ENCODE data around the gene BCAN. TPM values are rescaled to one million over a fixed set of nuclear protein-coding genes. Genes with fewer than 3 reads are reported as not detected.

The BCAN gene
- total RNA-seq, 1 donor from 2014 or later = 1.1 TPM

DNA sequence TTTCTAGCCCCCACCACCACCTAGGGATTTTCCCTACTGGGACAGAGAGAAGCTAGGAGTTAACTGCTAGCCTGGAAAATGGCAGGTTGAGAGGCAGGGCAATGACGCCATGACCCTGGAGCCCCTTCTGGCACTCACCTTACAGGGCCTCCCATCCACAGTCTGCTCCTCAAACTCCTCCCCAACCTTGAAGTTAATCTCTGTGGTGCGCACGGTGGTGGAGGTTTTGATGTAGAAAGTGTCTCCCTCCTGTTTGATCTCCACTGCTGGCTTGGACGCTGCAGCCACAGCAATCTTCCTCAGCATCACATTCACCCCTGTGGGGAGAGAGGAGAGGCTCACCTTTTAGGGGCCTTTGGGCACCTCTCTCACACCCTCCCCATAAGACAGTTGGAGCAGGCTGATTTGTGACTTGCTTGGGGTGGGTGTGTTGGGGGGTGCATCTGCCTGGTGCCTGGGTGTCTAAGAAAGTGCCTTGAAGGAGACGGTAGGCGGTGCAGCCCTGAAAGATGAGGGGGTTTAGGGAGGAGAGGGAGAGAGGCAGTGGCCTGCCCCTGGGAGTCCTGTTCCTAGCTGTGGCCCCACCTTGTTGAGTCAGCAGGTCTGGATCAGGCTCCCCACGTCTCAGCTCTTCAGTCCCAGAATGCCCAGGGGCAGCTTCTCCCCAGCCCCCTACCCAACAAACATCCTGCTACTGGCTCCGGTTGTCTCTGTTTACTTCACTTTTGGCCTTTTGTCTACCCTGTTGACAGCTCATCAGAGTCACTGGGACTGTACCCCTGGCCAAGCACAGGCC is 59.0 kb downstream of the BCAN start:
- DNase-seq (ENCODE audit: low spot score) = no peak

DNA sequence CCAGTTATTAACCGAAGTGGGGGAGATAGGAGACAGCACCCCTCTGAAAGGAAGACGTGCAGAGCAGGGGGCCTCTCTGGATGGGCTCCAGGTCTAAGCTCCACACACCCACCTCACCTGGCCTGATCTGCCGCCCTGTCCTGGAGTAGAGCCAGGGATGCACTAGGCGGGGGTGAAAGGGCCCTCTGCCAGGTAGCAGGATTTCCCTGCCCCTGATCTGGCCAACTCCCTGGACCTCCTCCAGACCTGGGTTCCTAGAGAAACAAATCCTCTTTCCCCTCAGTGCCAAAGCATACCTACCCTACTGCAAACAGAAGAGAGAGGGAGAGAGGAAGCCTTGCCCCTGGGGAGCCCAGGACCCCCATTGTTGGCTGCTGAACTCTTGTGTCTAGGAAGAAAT is 61.4 kb downstream of the BCAN start:
- DNase-seq (ENCODE audit: low spot score) = no peak

GRCh38 chr1:156703741-156704140 is 61.8 kb downstream of the BCAN start:
- DNase-seq (ENCODE audit: low spot score) = no peak

GRCh38 chr1:156704166-156704711 is 62.3 kb downstream of the BCAN start:
- DNase-seq (ENCODE audit: low spot score) = no peak

DNA sequence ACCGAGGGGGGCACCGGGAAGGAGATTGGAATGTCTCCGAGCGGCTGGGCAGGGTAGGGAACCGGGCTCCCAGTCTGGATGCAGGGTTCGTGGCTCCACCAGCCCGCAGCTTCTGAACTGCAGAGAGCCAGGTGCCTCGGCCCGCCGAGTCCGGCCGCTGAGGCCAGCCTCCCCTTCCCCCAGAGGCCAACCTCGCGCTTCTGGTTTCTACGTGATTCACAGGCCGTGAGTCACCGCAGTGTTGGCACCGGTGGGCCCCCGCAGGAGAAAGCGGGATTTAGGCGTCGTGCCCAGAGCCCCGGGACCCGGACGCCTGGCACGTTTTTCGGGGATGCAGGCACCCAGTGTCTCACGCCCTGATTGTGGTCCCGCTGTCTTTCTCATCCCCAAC is 63.0 kb downstream of the BCAN start:
- peak; percentile 73 for DNase-seq (ENCODE audit: low spot score)

GRCh38 chr1:156705321-156705917 is 63.5 kb downstream of the BCAN start, which contains the start of gene CRABP2:
Gene CRABP2 (minus strand): TSS chr1:156705583. CDS start chr1:156705446, 137 bp downstream.
- peak; percentile 62 for DNase-seq (ENCODE audit: low spot score)

- DNase-seq (ENCODE audit: low spot score) = peak; percentile 78
Measured at GRCh38 chr1:156705918-156706656, 64.2 kb downstream of the BCAN start.

- DNase-seq (ENCODE audit: low spot score) = peak; percentile 88
Measured at GRCh38 chr1:156706657-156707416, 64.9 kb downstream of the BCAN start.

GRCh38 chr1:156707417-156708217 is 65.7 kb downstream of the BCAN start:
- no peak for DNase-seq (ENCODE audit: low spot score)

DNA sequence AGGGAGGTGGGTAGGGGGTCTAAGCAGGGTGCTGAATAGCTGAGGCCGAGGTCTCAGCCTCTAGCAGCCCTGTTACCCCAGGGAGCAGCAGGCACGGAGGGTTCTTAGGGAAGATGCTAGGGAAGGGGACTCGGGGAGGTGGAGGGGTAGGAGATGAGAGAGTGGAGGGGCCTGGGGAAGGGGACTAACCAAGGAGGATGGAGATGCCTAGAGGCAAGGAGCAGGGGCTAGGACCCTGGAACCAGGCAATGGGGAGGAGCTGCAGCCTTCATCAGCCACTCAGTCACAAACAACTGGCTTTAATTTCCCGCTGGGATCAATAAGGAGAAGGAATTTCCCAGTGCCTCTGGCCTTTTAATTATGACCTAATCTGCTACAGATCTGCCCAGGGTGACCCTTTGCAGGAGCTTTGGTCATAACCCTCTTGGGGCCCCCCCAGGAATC is 66.3 kb downstream of the BCAN start:
- DNase-seq (ENCODE audit: low spot score) = no peak

DNA sequence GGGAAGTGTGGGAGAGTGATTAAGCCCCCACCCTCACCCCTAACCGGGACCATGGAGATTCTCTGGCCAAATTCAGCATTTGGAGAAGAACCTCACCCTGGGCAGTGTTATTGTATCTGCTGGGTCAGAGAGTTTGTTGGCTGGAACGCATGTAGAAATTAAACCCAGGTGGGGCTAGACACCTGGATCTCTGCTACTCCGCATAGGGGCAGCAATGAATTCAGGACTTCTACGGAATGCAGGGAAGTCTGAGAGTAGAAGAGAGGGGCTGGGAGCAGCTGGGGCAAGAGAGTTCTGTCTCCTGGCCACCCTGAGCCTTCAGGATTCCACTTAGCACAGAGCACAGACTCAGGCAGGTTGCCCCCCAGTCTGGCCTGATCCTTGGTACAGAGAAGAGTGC is 67.1 kb downstream of the BCAN start:
- DNase-seq (ENCODE audit: low spot score) = no peak

Other genes starting within 250 kb of the BCAN start
- gene MEF2D, start 141.3 kb upstream of the BCAN start, total RNA-seq = 55.3 TPM
- gene IQGAP3, start 69.6 kb upstream of the BCAN start, total RNA-seq = 0.68 TPM
- not detected for gene TTC24, start 62.4 kb upstream of the BCAN start, total RNA-seq
- 119 TPM for gene NAXE, start 50.3 kb upstream of the BCAN start, total RNA-seq
- 42.5 TPM for gene GPATCH4, start 40.6 kb upstream of the BCAN start, total RNA-seq
- gene HAPLN2, start 22.7 kb upstream of the BCAN start, total RNA-seq = 5.6 TPM
- gene NES, start 35.3 kb downstream of the BCAN start, total RNA-seq = 42.4 TPM
- gene CRABP2, start 63.5 kb downstream of the BCAN start, total RNA-seq = 229 TPM
- gene METTL25B, start 86.4 kb downstream of the BCAN start, total RNA-seq = 49.5 TPM
- gene ISG20L2, start 86.6 kb downstream of the BCAN start, total RNA-seq = 42.7 TPM
- gene MRPL24, start 99.0 kb downstream of the BCAN start, total RNA-seq = 91.6 TPM
- gene HDGF, start 109.6 kb downstream of the BCAN start, total RNA-seq = 151 TPM
- 70.9 TPM for gene PRCC, start 125.4 kb downstream of the BCAN start, total RNA-seq
- gene SH2D2A, start 174.7 kb downstream of the BCAN start, total RNA-seq = 6.7 TPM
- 0.13 TPM for gene INSRR, start 217.0 kb downstream of the BCAN start, total RNA-seq
- gene NTRK1, start 218.7 kb downstream of the BCAN start, total RNA-seq = 1.7 TPM